ENCODE results near the gene GCM1.

- TF ChIP-seq POLR2A (IDR thresholded peaks at IDR 0.05): no peak
- no peak for TF ChIP-seq CTCF (IDR thresholded peaks at IDR 0.05 in 4 of 5, conservative IDR thresholded peaks at IDR 0.05 in 1 of 5)
These were observed 3.9 kb upstream of the GCM1 start for GRCh38 chr6:53152576-53152975.

Measured in gastrocnemius medialis (tissue), 4 donors.